ENCODE results near the gene CFAP97D2. TPM values are rescaled to one million over a fixed set of nuclear protein-coding genes. Genes with fewer than 3 reads are reported as not detected.
"Not testable (repeated sequence)": the region's sequence is repeated elsewhere in the genome, so short reads cannot be mapped to it uniquely, and the experiment has no call there.

The CFAP97D2 gene
- total RNA-seq, 1 donor from 2014 or later, result not detected

DNA sequence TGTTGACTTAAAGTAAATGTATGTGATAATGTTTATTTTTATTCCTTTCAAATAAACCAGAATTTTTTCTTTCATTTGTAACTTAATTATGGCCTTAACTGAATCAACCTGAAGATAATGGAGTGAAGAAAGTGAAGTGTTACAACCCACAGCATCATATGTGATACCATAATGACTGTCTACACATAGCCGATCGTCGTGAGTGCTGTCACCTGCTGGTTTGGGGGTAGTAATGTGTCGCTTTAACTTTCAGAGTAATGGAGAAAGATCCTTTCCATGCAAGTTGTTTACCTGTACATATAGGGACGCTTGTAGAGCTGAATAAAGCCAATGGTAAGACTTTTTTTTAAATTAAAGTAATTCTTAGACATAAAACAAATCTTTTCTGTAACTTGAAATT lies 65.6 kb downstream of the CFAP97D2 start:
- Histone ChIP-seq H3K27me3 (ENCODE audit: low read depth) (no peaks in the 10 kb centered on the region), H3K4me3 (no peak overlapping the region), H3K27ac (replicated peaks) (no peak overlapping the region), H3K36me3 (peaks cover 99% of the 10 kb centered on the region), H3K4me1 (no peaks in the 10 kb centered on the region), H3K9me3 (replicated peaks) (no peaks in the 10 kb centered on the region)
- DNase-seq, result no peak
- intact Hi-C loops (cut with micrococcal nuclease), result no loop called here
- TF ChIP-seq, protein P1, sequence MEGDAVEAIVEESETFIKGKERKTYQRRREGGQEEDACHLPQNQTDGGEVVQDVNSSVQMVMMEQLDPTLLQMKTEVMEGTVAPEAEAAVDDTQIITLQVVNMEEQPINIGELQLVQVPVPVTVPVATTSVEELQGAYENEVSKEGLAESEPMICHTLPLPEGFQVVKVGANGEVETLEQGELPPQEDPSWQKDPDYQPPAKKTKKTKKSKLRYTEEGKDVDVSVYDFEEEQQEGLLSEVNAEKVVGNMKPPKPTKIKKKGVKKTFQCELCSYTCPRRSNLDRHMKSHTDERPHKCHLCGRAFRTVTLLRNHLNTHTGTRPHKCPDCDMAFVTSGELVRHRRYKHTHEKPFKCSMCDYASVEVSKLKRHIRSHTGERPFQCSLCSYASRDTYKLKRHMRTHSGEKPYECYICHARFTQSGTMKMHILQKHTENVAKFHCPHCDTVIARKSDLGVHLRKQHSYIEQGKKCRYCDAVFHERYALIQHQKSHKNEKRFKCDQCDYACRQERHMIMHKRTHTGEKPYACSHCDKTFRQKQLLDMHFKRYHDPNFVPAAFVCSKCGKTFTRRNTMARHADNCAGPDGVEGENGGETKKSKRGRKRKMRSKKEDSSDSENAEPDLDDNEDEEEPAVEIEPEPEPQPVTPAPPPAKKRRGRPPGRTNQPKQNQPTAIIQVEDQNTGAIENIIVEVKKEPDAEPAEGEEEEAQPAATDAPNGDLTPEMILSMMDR (IDR thresholded peaks at IDR 0.05; ENCODE audit: borderline replicate concordance), result no peak

DNA sequence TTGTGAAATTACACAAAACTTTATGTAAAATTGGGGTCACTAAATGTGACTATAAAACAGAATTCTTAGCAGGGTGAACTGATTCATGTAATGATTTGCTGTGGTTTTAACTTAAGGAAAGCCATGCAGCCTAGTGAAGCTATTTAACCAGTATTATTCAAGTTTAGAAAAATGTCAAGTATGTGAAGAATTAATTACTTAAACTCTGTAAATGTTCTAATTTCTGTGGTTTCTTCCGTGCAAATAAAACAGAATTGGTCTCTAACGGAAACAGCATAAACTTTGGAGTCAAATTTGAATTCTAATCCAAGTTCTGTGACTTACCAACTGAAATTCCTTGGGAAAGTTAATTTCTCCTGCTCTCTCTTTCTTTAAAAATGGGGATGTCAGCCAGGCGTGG lies 69.0 kb downstream of the CFAP97D2 start:
- TF ChIP-seq, protein P1 (IDR thresholded peaks at IDR 0.05; ENCODE audit: borderline replicate concordance), result no peak

DNA sequence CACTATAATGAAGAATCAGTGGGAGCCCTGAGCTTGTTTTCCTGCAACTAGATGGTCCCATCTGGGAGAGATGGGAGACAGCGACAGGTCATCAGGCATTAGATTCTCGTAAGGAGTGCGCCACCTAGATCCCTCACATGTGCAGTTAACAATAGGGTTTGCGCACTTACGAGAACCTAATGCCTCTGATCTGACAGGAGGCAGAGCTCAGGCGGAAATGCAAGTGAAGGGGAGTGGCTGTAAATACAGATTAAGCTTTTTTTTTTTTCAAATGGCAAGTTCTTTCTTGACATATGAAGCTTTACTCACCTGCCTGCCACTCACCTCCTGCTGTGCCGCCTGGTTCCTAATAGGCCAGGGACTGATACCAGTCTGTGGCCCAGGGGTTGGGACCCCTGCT lies 70.0 kb downstream of the CFAP97D2 start:
- TF ChIP-seq, protein P1 (IDR thresholded peaks at IDR 0.05; ENCODE audit: borderline replicate concordance), result no peak
- H3K4me3 ChIP-seq, result no peak overlapping the region
- peaks cover 97% of the 10 kb centered on the region for H3K36me3 ChIP-seq
- H3K9me3 ChIP-seq (replicated peaks), result no peaks in the 10 kb centered on the region
- H3K4me1 ChIP-seq, result no peaks in the 10 kb centered on the region
- DNase-seq, result no peak
- H3K27ac ChIP-seq (replicated peaks), result no peak overlapping the region
- H3K27me3 ChIP-seq (ENCODE audit: low read depth), result no peaks in the 10 kb centered on the region
- intact Hi-C loops (cut with micrococcal nuclease), result no loop called here

More for the DNA sequence above, 69.0 kb downstream of the CFAP97D2 start:
- no peak for DNase-seq
- peaks cover 97% of the 10 kb centered on the region for H3K36me3 ChIP-seq
- H3K4me3 ChIP-seq, result no peak overlapping the region
- no peaks in the 10 kb centered on the region for H3K4me1 ChIP-seq
- intact Hi-C loops (cut with micrococcal nuclease), result no loop called here
- no peaks in the 10 kb centered on the region for H3K9me3 ChIP-seq (replicated peaks)
- H3K27me3 ChIP-seq (ENCODE audit: low read depth), result no peaks in the 10 kb centered on the region
- no peak overlapping the region for H3K27ac ChIP-seq (replicated peaks)

DNA sequence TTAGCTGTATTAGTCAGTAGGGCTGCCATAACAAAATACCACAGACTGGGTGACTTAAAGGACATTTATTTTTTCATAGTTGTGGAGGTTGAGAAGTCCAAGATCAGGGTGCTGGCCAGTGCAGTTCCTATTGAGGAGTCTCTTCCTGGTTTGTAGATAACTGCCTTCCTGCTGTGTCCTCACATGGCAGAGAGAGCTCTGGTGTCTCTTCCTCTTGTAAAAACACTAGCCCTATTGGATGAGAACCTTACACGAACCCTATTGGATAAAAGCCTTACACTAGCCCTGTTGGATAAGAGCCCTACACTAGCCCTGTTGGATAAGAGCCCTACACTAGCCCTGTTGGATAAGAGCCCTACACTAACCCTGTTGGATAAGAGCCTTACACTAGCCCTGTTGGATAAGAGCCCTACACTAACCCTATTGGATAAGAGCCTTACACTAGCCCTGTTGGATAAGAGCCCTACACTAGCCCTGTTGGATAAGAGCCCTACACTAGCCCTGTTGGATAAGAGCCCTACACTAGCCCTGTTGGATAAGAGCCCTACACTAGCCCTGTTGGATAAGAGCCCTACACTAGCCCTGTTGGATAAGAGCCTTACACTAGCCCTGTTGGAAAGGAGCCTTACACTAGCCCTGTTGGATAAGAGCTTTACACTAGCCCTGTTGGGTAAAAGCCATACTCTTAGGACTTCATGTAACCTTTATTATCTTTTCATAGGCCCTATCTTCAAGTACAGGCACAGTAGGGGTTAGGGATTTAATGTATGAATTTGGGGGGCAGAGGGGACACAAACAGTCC lies 72.8 kb downstream of the CFAP97D2 start:
- DNase-seq; intact Hi-C loops (cut with micrococcal nuclease); H3K27me3 ChIP-seq (ENCODE audit: low read depth); H3K9me3 ChIP-seq (replicated peaks); H3K4me3 ChIP-seq; H3K4me1 ChIP-seq; H3K27ac ChIP-seq (replicated peaks): not testable (repeated sequence)
- H3K36me3 ChIP-seq, result peaks cover 92% of the 10 kb centered on the region

DNA sequence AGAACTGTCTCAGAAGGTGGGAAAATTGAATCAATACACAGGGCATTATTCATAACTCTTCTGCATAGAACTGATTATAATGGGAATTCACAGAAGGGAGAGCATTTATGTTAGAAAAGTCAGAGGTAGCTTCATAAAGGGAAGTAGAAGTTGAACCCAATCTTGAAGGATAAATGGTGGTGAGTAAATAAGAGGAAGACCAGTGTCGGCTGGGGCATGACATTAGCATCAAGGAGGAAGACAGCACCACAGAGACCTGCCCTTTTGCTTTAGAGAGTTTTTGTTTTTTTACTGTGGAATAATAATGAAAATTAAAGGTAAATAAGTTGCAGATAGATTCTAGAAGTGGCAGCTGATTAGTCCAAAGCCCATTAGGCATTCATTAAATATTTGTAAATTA lies 77.5 kb downstream of the CFAP97D2 start:
- DNase-seq, result no peak
- no peak overlapping the region for H3K27ac ChIP-seq (replicated peaks)
- H3K36me3 ChIP-seq, result peaks cover 93% of the 10 kb centered on the region
- no peaks in the 10 kb centered on the region for H3K27me3 ChIP-seq (ENCODE audit: low read depth)
- intact Hi-C loops (cut with micrococcal nuclease), result no loop called here
- H3K4me3 ChIP-seq, result no peak overlapping the region
- no peaks in the 10 kb centered on the region for H3K9me3 ChIP-seq (replicated peaks)
- TF ChIP-seq, protein P1 (IDR thresholded peaks at IDR 0.05; ENCODE audit: borderline replicate concordance), result no peak
- H3K4me1 ChIP-seq, result peaks cover 24% of the 10 kb centered on the region

DNA sequence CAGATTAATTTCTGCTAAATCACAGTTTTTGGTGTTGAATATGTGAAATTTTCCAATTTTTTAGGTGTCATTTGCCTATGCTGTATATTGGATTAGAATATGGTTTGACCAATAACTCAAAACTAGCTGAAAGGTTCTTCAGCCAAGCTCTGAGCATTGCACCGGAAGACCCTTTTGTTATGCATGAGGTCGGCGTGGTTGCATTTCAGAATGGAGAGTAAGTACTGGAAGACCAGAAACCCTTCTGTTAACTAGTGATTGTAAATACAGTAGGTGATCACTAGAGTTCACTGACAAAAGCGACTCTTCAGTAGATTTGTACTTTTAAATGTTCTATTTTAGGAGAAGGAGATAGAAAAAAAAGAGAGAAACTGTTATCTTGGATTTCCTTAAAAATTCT lies 78.0 kb downstream of the CFAP97D2 start:
- no peak overlapping the region for H3K27ac ChIP-seq (replicated peaks)
- peaks cover 29% of the 10 kb centered on the region for H3K4me1 ChIP-seq
- no peaks in the 10 kb centered on the region for H3K27me3 ChIP-seq (ENCODE audit: low read depth)
- no peak overlapping the region for H3K4me3 ChIP-seq
- peaks cover 95% of the 10 kb centered on the region for H3K36me3 ChIP-seq
- intact Hi-C loops (cut with micrococcal nuclease), result no loop called here
- DNase-seq, result no peak
- TF ChIP-seq, protein P1 (IDR thresholded peaks at IDR 0.05; ENCODE audit: borderline replicate concordance), result no peak
- no peaks in the 10 kb centered on the region for H3K9me3 ChIP-seq (replicated peaks)

Data from left ventricle myocardium inferior (tissue), 1 donor.